Inflammatory macrophage treated with lipopolysaccharide for 1 hour (primary cell): ENCODE results near the gene RNF224.

Experiments used
- DNase-seq, 2 donors: peaks; one replicate each; pipeline ENCODE4 v3.0.0-alpha.2; 2020 to 2022

RNF224 gene

GRCh38 chr9:137192859-137193258 is 34.4 kb upstream of the RNF224 start:
- no peak for DNase-seq

- DNase-seq, result no peak
Measured at GRCh38 chr9:137193771-137194170, 33.5 kb upstream of the RNF224 start.

- no peak for DNase-seq
Measured at GRCh38 chr9:137194388-137194787, 32.9 kb upstream of the RNF224 start.

- no peak for DNase-seq
Measured at GRCh38 chr9:137194909-137195308, 32.4 kb upstream of the RNF224 start.

GRCh38 chr9:137195525-137196220 is 31.6 kb upstream of the RNF224 start:
- DNase-seq, result no peak

GRCh38 chr9:137198051-137198901 is 29.0 kb upstream of the RNF224 start:
- DNase-seq, result no peak

GRCh38 chr9:137198902-137199283 is 28.4 kb upstream of the RNF224 start:
- DNase-seq, result no peak

- DNase-seq, result no peak
Measured at GRCh38 chr9:137199411-137200121, 27.7 kb upstream of the RNF224 start.

DNA sequence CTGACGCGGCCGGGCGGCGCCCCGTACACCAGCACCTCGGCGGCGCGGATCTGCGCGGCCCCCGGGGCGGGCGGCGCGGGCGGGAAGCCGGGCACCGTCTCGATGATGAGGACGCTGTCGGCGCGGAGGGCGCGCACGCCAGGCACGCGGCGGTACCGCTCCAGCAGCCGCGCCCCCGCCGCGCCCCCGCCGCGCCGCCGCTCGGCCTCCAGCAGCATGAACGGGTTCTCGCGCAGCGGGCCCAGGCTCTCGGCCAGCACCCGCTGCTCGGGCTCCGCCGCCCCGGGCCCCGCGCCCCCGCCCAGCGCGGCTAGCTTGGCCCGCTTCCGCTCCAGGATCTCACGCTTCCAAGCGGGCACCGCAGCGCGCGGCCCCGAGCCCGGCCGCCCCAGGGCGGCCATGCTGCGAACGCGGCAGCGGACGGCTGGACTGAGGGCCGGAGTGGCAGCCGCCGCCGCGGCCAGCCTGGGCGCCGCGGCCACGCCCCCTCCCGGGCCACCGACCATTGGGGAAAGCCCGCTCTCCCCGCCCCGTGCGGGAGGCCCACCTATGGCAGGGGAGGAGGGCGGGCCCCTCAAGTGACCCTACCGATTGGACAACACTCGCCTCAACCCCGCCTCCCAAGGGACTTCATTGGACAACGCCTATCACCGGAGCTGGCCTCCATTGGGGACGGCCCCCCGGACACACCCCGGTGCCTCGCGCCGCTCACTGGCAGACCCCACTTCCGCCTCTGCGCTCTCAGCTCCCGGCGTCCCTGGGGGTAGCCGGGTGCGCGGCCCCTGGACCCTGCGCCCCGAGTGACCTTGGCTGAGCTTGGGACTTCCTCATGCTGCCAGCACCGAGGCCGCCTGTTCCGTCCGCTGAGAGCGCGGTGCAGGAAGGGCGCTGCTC is 26.7 kb upstream of the RNF224 start, which contains the start of gene TPRN:
TPRN (minus strand) TSS at position 431 of the 894 bp plus-strand sequence; CDS start at position 401, 30 bp downstream.
- peak; percentile 98 to 99 for DNase-seq

DNA sequence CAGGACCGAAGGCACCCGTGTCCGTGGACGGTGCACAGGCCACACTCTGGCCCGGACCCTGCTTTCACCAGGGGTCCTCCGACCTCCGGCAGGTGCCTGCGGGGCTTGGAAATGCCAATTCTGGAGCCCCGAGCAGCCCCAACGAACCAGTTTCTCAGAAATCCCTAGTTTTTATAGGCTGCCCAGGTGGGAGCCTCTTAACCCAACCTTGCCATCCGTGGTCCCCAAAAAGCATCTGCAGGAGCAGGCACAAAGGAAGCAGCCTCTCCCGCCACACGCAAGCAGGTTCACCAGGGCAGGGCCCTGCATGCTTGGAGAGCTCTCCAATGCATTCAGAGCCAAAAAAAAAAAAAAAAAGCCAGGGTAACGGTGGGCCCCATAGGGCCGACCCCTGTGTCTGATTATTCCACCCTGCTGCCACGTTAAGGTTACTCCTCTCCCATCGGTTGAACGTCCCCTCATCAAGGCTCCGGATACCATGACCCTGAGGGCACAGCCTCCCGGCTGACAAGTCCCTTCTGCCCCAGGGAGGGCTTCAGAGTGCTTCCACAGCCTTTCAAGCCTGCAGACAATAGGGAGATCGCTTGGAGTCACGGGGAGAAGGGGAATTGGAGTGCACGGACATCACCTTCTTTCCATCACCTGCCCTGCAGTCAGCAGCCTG is 26.0 kb upstream of the RNF224 start:
- DNase-seq, result no peak

- no peak for DNase-seq
Measured at GRCh38 chr9:137202966-137203365, 24.3 kb upstream of the RNF224 start.

GRCh38 chr9:137204731-137205125 is 22.6 kb upstream of the RNF224 start:
- no peak for DNase-seq

- peak; percentile 77 to 94 for DNase-seq
Measured at GRCh38 chr9:137205126-137206069, 21.9 kb upstream of the RNF224 start, which contains the start of the genes NDOR1 and TMEM203. Gene NDOR1, plus strand, starts transcription at chr9:137205700. Its CDS starts 78 bp downstream, at chr9:137205778. Gene TMEM203, minus strand, starts transcription at chr9:137205648. Its CDS starts 234 bp downstream, at chr9:137205414.

- no peak for DNase-seq
Measured at GRCh38 chr9:137206602-137207001, 20.7 kb upstream of the RNF224 start.

- no peak for DNase-seq
Measured at GRCh38 chr9:137211532-137211931, 15.8 kb upstream of the RNF224 start.

GRCh38 chr9:137212520-137212919 is 14.8 kb upstream of the RNF224 start:
- no peak for DNase-seq

- no peak for DNase-seq
Measured at GRCh38 chr9:137213160-137214060, 13.9 kb upstream of the RNF224 start.

DNA sequence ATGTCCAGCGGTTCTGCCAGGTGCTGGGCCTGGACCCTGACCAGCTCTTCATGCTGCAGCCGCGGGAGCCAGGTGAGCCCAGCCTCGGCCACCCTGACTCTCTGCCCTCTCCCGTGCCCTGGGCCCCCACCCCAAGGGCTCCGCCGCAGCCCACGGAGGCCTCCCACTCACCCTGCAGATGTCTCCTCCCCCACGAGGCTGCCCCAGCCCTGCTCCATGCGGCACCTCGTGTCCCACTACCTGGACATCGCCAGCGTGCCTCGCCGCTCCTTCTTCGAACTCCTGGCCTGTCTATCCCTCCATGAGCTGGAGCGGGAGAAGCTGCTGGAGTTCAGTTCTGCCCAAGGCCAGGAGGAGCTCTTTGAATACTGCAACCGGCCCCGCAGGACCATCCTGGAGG is 12.7 kb upstream of the RNF224 start:
- no peak for DNase-seq
